HepG2 (cell line): ENCODE measurements around the gene ACKR3. TPM values are rescaled to one million over a fixed set of nuclear protein-coding genes. Genes with fewer than 3 reads are reported as not detected.

Experiments used
- ATAC-seq: fragments of 200-7000 bp; cut with Tn5 transposase; 3 replicates; pipeline ENCODE4 v1.9.1; 2020; ENCODE audit warnings: mild to moderate bottlenecking, moderate library complexity
- BruUV-seq: library from RNA; stranded (reverse); fragments of 400-500 nt; replicated peaks from 2 replicates; lab custom pipeline; 2021; lab: Mats Ljungman, UMichigan
- CTCF ChIA-PET: fragments of 300-600 bp; formaldehyde crosslinking; extraction: SDS; loops from one replicate; lab custom pipeline; 2021; ENCODE audit warnings: low total read pairs, inconsistent platforms, low intra/inter-chr PET ratio; lab: Yijun Ruan, JAX
- POLR2A ChIA-PET: fragments of 350-600 bp; sonication (Branson Sonifier 250); formaldehyde crosslinking; loops from one replicate; lab custom pipeline; 2020; ENCODE audit warnings: antibody characterized with exemption, inconsistent platforms; lab: Yijun Ruan, JAX
- DNase-seq: peaks from one replicate; pipeline ENCODE4 v3.0.0-alpha.2; 2015; ENCODE audit warnings: low spot score
- FAIRE-seq: peaks from 3 replicates; lab custom pipeline; 2011; peaks lifted over from hg19 to GRCh38; lab: Jason Lieb, UNC
- H2AFZ ChIP-seq: one replicate; pipeline ENCODE4 v1.6.1; 2011; ENCODE audit warnings: low read length, inconsistent platforms
- H3K27ac ChIP-seq: fragments of 300-600 bp; 3 replicates; pipeline ENCODE4 v1.8.0; 2011; ENCODE audit warnings: mixed run types, mild to moderate bottlenecking, mixed read lengths, low read length, inconsistent platforms; ENCODE audit not compliant: insufficient read depth; ENCODE audit errors: extremely low read length
- H3K27me3 ChIP-seq, 2 experiments: fragments of 200-600 bp in 1 of 2; 2 replicates in 1 of 2; 3 replicates in 1 of 2; pipeline versions ENCODE4 v1.6.0 to v1.8.0; 2011; ENCODE audit warnings: low read length in 2 of 2, mild to moderate bottlenecking in 2 of 2, moderate library complexity in 2 of 2, inconsistent platforms in 1 of 2; ENCODE audit not compliant: insufficient read depth in 2 of 2, control insufficient read depth in 1 of 2
- H3K36me3 ChIP-seq, 2 experiments: fragments of 200-600 bp in 1 of 2; replicated peaks in 1 of 2; 2 replicates in 1 of 2; 3 replicates in 1 of 2; pipeline versions ENCODE4 v1.5.1 to v1.8.0; 2011; ENCODE audit warnings: low read length in 2 of 2, inconsistent platforms in 1 of 2; ENCODE audit not compliant: insufficient read depth in 2 of 2, control insufficient read depth in 1 of 2
- H3K4me1 ChIP-seq: 2 replicates; pipeline ENCODE4 v1.5.1; 2012; ENCODE audit warnings: low read length, inconsistent platforms; ENCODE audit not compliant: insufficient read depth
- H3K4me2 ChIP-seq: 2 replicates; pipeline ENCODE4 v1.6.0; 2011; ENCODE audit warnings: low read depth, low read length, inconsistent platforms
- H3K4me3 ChIP-seq, 3 experiments: fragments of 200-600 bp in 1 of 3; sonication (generic), shearing (Covaris generic) in 1 of 3; replicated peaks in 1 of 3; 2 replicates each; pipeline ENCODE4 v1.5.1; 2011 to 2016; ENCODE audit warnings: low read length in 3 of 3, inconsistent platforms in 2 of 3, low read depth in 2 of 3, mild to moderate bottlenecking in 2 of 3, control low read depth in 1 of 3, mixed read lengths in 1 of 3; ENCODE audit not compliant: insufficient read depth in 1 of 3
- H3K79me2 ChIP-seq: one replicate; pipeline ENCODE4 v1.6.1; 2011; ENCODE audit warnings: low read length, inconsistent platforms; ENCODE audit not compliant: insufficient read depth
- H3K9ac ChIP-seq: 2 replicates; pipeline ENCODE4 v1.6.0; 2011; ENCODE audit warnings: mild to moderate bottlenecking, low read depth, low read length, inconsistent platforms; ENCODE audit not compliant: insufficient read depth
- H3K9me3 ChIP-seq: 2 replicates; pipeline ENCODE4 v1.5.1; 2012; ENCODE audit warnings: mild to moderate bottlenecking, low read length
- H4K20me1 ChIP-seq: 2 replicates; pipeline ENCODE4 v1.6.0; 2011; ENCODE audit warnings: inconsistent platforms, mild to moderate bottlenecking, low read length, moderate library complexity; ENCODE audit not compliant: insufficient read depth
- GATA4 ChIP-seq: sonication (generic); IDR thresholded peaks from 2 replicates; pipeline ENCODE4 v1.6.1; 2016; ENCODE audit warnings: antibody characterized with exemption, low read depth, borderline replicate concordance
- HDAC1 ChIP-seq: sonication (generic); formaldehyde crosslinking; IDR thresholded peaks from 2 replicates; pipeline ENCODE4 v1.5.1; 2020; ENCODE audit warnings: mild to moderate bottlenecking, missing genetic modification reagents
- ZNF329 ChIP-seq: sonication (generic); formaldehyde crosslinking; IDR thresholded peaks from 2 replicates; pipeline ENCODE4 v1.9.0; 2021; ENCODE audit warnings: low read depth, mild to moderate bottlenecking, missing genetic modification reagents
- ZNF335 ChIP-seq: sonication (generic); formaldehyde crosslinking; IDR thresholded peaks from 2 replicates; pipeline ENCODE4 v1.4.0; 2020; ENCODE audit warnings: missing genetic modification reagents
- ZNF432 ChIP-seq: sonication (generic); formaldehyde crosslinking; IDR thresholded peaks from 2 replicates; pipeline ENCODE4 v1.5.0; 2020; ENCODE audit warnings: missing genetic modification reagents, mild to moderate bottlenecking, borderline replicate concordance
- ZNF563 ChIP-seq: sonication (generic); formaldehyde crosslinking; IDR thresholded peaks from 2 replicates; pipeline ENCODE4 v1.8.0; 2022; ENCODE audit warnings: mild to moderate bottlenecking, moderate library complexity, missing genetic modification reagents
- ZNF672 ChIP-seq: sonication (generic); formaldehyde crosslinking; IDR thresholded peaks from 2 replicates; pipeline ENCODE4 v1.8.1; 2022; ENCODE audit warnings: missing genetic modification reagents
- WGBS: methylation state at CpG from one replicate; pipeline ENCODE4 v1.1.6; 2017; ENCODE audit warnings: low lambda C conversion rate; 5-methylcytosine and 5-hydroxymethylcytosine counted together
- in situ Hi-C: cut with HindIII; loops from 2 replicates; pipeline ENCODE4 v1.10.0; 2017; ENCODE audit warnings: low pct_unique_long_range_greater_than_20kb; ENCODE audit not compliant: extremely low pct_ligation_motif_present
- intact Hi-C: fragments of 100-400 bp; cut with micrococcal nuclease; formaldehyde crosslinking; loops from one replicate; pipeline ENCODE4 v1.10.0; 2022; ENCODE audit not compliant: unreplicated experiment
- polyA plus RNA-seq, 8 experiments: library from polyadenylated mRNA; depleted of rRNA in 3 of 8; stranded (reverse) in 7 of 8; unstranded in 1 of 8; fragments of >200 nt; fragmentation: Illumina TruSeq in 4 of 8; extraction: Trizol in 4 of 8; gene quantifications; 2 replicates each; pipeline versions ENCODE4 v1.2.1 to v1.2.3, GENCODE V29; 2011 to 2016; ENCODE audit warnings: low read depth in 4 of 8, missing spikeins in 1 of 8, mixed read lengths in 1 of 8; ENCODE audit not compliant: insufficient read depth in 1 of 8
- total RNA-seq, 5 experiments: library from RNA; depleted of rRNA; stranded (reverse); fragments of >200 nt; fragmentation: Illumina TruSeq; extraction: Trizol; gene quantifications; 2 replicates each; pipeline ENCODE4 v1.2.3, GENCODE V29; 2016; ENCODE audit warnings: low read depth in 1 of 5
- TF ChIP-seq, protein P1 (sequence below): sonication (generic); formaldehyde crosslinking; IDR thresholded peaks from 2 replicates; pipeline ENCODE4 v1.4.0; 2020; ENCODE audit warnings: missing genetic modification reagents, borderline replicate concordance

The ACKR3 gene
- total and polyA plus RNA-seq, 2 of the 13 experiments (the other 11 are each of a cell fraction or from before 2014, with no cell fraction given): not detected

- H3K27ac ChIP-seq: no peak overlapping the region
- POLR2A ChIA-PET: no interaction called here
- H3K36me3 ChIP-seq: no peaks in the 10 kb centered on the region
- H3K4me2 ChIP-seq: no peak overlapping the region
- no peak for DNase-seq
- in situ Hi-C loops (no loop called here), intact Hi-C loops (no loop called here)
- no peak for ATAC-seq
- CTCF ChIA-PET: no interaction called here
- no peaks in the 10 kb centered on the region for H3K79me2 ChIP-seq
- H3K9me3 ChIP-seq: no peaks in the 10 kb centered on the region
- no peak for FAIRE-seq
- H3K27me3 ChIP-seq: peaks cover 5 to 21% of the 10 kb centered on the region in 2 experiments; a peak in 4 of 5 replicates
- no TSS peak for BruUV-seq
- no peaks in the 10 kb centered on the region for H4K20me1 ChIP-seq
- no peak overlapping the region for H3K4me3 ChIP-seq
- no peak overlapping the region for H3K9ac ChIP-seq
- no peak overlapping the region for H2AFZ ChIP-seq
- WGBS: 15% methylated on average over 13 of the region's 13 CpGs
- TF ChIP-seq ZNF563: no peak
- no peak for TF ChIP-seq ZNF432 (CRISPR knock-in tag)
- TF ChIP-seq, protein P1, sequence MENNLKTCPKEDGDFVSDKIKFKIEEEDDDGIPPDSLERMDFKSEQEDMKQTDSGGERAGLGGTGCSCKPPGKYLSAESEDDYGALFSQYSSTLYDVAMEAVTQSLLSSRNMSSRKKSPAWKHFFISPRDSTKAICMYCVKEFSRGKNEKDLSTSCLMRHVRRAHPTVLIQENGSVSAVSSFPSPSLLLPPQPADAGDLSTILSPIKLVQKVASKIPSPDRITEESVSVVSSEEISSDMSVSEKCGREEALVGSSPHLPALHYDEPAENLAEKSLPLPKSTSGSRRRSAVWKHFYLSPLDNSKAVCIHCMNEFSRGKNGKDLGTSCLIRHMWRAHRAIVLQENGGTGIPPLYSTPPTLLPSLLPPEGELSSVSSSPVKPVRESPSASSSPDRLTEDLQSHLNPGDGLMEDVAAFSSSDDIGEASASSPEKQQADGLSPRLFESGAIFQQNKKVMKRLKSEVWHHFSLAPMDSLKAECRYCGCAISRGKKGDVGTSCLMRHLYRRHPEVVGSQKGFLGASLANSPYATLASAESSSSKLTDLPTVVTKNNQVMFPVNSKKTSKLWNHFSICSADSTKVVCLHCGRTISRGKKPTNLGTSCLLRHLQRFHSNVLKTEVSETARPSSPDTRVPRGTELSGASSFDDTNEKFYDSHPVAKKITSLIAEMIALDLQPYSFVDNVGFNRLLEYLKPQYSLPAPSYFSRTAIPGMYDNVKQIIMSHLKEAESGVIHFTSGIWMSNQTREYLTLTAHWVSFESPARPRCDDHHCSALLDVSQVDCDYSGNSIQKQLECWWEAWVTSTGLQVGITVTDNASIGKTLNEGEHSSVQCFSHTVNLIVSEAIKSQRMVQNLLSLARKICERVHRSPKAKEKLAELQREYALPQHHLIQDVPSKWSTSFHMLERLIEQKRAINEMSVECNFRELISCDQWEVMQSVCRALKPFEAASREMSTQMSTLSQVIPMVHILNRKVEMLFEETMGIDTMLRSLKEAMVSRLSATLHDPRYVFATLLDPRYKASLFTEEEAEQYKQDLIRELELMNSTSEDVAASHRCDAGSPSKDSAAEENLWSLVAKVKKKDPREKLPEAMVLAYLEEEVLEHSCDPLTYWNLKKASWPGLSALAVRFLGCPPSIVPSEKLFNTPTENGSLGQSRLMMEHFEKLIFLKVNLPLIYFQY: no peak
- TF ChIP-seq ZNF329: no peak
- TF ChIP-seq ZNF672 (CRISPR knock-in tag): no peak
- TF ChIP-seq ZNF335: no peak
- no peak for TF ChIP-seq GATA4
- TF ChIP-seq HDAC1: no peak
- TF ChIP-seq, all 625 proteins: peak for 0
- H3K4me1 ChIP-seq: no peaks in the 10 kb centered on the region
Measured at GRCh38 chr2:236601316-236602202, 31.9 kb downstream of the ACKR3 start.
